Measurements from ENCODE around the gene DUS2.

Gene DUS2

DNA sequence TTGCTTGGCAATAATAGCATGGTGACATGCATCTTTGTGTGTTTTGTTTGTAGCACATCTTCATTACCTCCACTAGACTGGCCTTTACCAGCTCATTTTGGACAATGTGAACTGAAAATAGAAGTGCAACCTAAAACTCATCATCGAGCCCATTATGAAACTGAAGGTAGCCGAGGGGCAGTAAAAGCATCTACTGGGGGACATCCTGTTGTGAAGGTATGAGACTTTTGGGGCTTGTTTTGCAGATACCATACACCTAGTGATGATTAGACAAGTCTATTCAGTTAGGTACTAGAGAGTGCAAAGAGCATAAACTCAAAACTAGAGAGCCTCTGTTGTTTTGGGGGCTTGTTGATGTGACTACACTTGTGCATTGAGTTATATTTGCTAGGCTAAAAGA lies 103.3 kb downstream of the DUS2 start:
- DNase-seq (ENCODE audit: low spot score): no peak

GRCh38 chr16:68128577-68129305 lies 105.7 kb downstream of the DUS2 start:
- no peak for DNase-seq (ENCODE audit: low spot score)

Small RNA genes within 50 kb of the gene (small RNA-seq; reads per million reads assigned to genes)
- gene RF00019 (0 reads per million in 2 experiments), gene RNU6-359P (0 reads per million in 2 experiments)
